ENCODE measurements around the gene WASHC3. TPM values are rescaled to one million over a fixed set of nuclear protein-coding genes. Genes with fewer than 3 reads are reported as not detected.

Gene WASHC3
- total and polyA plus RNA-seq, 2 experiments from 2014 or later, result 6.6 to 24.6 TPM

DNA sequence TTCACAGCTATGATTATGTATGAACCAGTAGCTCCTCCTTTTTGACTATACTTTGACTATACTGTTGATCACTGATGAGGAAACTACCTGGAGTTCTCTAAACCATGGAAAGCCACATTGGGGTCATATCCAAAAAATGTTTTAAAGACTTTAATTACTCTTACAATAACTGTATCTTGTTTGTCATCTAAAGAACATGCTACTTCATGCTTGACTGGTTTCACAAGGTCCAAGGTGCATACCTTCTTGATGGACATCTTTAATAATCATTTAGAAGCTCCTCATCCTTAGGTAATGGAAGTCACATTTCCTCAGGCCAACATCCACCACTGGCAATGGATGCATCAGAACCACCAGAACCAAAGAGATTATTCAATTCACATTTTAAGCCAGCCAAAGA is 29.9 kb downstream of the WASHC3 start:
- H2AFZ ChIP-seq, result no peak overlapping the region
- Mint-ChIP-seq H3K27ac (no peak overlapping the region), H3K9me3 (no peaks in the 10 kb centered on the region), H3K4me3 (no peak overlapping the region), H3K36me3 (ENCODE audit: low read depth) (no peaks in the 10 kb centered on the region), H3K27me3 (ENCODE audit: insufficient read depth, low read depth, poor library complexity) (no peaks in the 10 kb centered on the region), H3K4me1 (no peaks in the 10 kb centered on the region)
- H3F3A ChIP-seq (replicated peaks; ENCODE audit: low read depth), result no peaks in the 10 kb centered on the region
- ATAC-seq, result no peak
- H3K27me3 ChIP-seq (ENCODE audit: insufficient read depth), result no peaks in the 10 kb centered on the region
- no peak overlapping the region for H3K4me3 ChIP-seq
- H3K4me2 ChIP-seq, result no peak overlapping the region
- no peak overlapping the region for H3K27ac ChIP-seq (ENCODE audit: low read depth)
- H4K20me1 ChIP-seq (replicated peaks; ENCODE audit: insufficient read depth), result no peaks in the 10 kb centered on the region
- H3K9me2 ChIP-seq (ENCODE audit: insufficient read depth), result no peaks in the 10 kb centered on the region
- H3K36me3 ChIP-seq (ENCODE audit: insufficient read depth), result no peaks in the 10 kb centered on the region
- TF ChIP-seq POLR2AphosphoS5 (IDR thresholded peaks at IDR 0.05; ENCODE audit: low read depth) (no peak), NANOG (IDR thresholded peaks at IDR 0.05; ENCODE audit: borderline replicate concordance) (no peak), ZNF331 (CRISPR knock-in tag; IDR thresholded peaks at IDR 0.05; ENCODE audit: low read depth) (no peak), STAT1 (IDR thresholded peaks at IDR 0.05; ENCODE audit: unreplicated experiment) (no peak), JUNB (IDR thresholded peaks at IDR 0.05; ENCODE audit: unreplicated experiment) (no peak), EZH2phosphoT487 (IDR thresholded peaks at IDR 0.05; ENCODE audit: unreplicated experiment) (no peak), ZNF114 (CRISPR knock-in tag; IDR thresholded peaks at IDR 0.05) (no peak), EZH2 (IDR thresholded peaks at IDR 0.05; ENCODE audit: low read depth, unreplicated experiment) (no peak)
- TF ChIP-seq, protein P1, sequence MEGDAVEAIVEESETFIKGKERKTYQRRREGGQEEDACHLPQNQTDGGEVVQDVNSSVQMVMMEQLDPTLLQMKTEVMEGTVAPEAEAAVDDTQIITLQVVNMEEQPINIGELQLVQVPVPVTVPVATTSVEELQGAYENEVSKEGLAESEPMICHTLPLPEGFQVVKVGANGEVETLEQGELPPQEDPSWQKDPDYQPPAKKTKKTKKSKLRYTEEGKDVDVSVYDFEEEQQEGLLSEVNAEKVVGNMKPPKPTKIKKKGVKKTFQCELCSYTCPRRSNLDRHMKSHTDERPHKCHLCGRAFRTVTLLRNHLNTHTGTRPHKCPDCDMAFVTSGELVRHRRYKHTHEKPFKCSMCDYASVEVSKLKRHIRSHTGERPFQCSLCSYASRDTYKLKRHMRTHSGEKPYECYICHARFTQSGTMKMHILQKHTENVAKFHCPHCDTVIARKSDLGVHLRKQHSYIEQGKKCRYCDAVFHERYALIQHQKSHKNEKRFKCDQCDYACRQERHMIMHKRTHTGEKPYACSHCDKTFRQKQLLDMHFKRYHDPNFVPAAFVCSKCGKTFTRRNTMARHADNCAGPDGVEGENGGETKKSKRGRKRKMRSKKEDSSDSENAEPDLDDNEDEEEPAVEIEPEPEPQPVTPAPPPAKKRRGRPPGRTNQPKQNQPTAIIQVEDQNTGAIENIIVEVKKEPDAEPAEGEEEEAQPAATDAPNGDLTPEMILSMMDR (conservative IDR thresholded peaks at IDR 0.05; ENCODE audit: low read depth in 2 of 2), result no peak
- TF ChIP-seq, protein P2, sequence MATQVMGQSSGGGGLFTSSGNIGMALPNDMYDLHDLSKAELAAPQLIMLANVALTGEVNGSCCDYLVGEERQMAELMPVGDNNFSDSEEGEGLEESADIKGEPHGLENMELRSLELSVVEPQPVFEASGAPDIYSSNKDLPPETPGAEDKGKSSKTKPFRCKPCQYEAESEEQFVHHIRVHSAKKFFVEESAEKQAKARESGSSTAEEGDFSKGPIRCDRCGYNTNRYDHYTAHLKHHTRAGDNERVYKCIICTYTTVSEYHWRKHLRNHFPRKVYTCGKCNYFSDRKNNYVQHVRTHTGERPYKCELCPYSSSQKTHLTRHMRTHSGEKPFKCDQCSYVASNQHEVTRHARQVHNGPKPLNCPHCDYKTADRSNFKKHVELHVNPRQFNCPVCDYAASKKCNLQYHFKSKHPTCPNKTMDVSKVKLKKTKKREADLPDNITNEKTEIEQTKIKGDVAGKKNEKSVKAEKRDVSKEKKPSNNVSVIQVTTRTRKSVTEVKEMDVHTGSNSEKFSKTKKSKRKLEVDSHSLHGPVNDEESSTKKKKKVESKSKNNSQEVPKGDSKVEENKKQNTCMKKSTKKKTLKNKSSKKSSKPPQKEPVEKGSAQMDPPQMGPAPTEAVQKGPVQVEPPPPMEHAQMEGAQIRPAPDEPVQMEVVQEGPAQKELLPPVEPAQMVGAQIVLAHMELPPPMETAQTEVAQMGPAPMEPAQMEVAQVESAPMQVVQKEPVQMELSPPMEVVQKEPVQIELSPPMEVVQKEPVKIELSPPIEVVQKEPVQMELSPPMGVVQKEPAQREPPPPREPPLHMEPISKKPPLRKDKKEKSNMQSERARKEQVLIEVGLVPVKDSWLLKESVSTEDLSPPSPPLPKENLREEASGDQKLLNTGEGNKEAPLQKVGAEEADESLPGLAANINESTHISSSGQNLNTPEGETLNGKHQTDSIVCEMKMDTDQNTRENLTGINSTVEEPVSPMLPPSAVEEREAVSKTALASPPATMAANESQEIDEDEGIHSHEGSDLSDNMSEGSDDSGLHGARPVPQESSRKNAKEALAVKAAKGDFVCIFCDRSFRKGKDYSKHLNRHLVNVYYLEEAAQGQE (IDR thresholded peaks at IDR 0.05; ENCODE audit: unreplicated experiment), result no peak
- TF ChIP-seq, protein P3, sequence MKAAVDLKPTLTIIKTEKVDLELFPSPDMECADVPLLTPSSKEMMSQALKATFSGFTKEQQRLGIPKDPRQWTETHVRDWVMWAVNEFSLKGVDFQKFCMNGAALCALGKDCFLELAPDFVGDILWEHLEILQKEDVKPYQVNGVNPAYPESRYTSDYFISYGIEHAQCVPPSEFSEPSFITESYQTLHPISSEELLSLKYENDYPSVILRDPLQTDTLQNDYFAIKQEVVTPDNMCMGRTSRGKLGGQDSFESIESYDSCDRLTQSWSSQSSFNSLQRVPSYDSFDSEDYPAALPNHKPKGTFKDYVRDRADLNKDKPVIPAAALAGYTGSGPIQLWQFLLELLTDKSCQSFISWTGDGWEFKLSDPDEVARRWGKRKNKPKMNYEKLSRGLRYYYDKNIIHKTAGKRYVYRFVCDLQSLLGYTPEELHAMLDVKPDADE (IDR thresholded peaks at IDR 0.05), result no peak
- TF ChIP-seq, protein P4, sequence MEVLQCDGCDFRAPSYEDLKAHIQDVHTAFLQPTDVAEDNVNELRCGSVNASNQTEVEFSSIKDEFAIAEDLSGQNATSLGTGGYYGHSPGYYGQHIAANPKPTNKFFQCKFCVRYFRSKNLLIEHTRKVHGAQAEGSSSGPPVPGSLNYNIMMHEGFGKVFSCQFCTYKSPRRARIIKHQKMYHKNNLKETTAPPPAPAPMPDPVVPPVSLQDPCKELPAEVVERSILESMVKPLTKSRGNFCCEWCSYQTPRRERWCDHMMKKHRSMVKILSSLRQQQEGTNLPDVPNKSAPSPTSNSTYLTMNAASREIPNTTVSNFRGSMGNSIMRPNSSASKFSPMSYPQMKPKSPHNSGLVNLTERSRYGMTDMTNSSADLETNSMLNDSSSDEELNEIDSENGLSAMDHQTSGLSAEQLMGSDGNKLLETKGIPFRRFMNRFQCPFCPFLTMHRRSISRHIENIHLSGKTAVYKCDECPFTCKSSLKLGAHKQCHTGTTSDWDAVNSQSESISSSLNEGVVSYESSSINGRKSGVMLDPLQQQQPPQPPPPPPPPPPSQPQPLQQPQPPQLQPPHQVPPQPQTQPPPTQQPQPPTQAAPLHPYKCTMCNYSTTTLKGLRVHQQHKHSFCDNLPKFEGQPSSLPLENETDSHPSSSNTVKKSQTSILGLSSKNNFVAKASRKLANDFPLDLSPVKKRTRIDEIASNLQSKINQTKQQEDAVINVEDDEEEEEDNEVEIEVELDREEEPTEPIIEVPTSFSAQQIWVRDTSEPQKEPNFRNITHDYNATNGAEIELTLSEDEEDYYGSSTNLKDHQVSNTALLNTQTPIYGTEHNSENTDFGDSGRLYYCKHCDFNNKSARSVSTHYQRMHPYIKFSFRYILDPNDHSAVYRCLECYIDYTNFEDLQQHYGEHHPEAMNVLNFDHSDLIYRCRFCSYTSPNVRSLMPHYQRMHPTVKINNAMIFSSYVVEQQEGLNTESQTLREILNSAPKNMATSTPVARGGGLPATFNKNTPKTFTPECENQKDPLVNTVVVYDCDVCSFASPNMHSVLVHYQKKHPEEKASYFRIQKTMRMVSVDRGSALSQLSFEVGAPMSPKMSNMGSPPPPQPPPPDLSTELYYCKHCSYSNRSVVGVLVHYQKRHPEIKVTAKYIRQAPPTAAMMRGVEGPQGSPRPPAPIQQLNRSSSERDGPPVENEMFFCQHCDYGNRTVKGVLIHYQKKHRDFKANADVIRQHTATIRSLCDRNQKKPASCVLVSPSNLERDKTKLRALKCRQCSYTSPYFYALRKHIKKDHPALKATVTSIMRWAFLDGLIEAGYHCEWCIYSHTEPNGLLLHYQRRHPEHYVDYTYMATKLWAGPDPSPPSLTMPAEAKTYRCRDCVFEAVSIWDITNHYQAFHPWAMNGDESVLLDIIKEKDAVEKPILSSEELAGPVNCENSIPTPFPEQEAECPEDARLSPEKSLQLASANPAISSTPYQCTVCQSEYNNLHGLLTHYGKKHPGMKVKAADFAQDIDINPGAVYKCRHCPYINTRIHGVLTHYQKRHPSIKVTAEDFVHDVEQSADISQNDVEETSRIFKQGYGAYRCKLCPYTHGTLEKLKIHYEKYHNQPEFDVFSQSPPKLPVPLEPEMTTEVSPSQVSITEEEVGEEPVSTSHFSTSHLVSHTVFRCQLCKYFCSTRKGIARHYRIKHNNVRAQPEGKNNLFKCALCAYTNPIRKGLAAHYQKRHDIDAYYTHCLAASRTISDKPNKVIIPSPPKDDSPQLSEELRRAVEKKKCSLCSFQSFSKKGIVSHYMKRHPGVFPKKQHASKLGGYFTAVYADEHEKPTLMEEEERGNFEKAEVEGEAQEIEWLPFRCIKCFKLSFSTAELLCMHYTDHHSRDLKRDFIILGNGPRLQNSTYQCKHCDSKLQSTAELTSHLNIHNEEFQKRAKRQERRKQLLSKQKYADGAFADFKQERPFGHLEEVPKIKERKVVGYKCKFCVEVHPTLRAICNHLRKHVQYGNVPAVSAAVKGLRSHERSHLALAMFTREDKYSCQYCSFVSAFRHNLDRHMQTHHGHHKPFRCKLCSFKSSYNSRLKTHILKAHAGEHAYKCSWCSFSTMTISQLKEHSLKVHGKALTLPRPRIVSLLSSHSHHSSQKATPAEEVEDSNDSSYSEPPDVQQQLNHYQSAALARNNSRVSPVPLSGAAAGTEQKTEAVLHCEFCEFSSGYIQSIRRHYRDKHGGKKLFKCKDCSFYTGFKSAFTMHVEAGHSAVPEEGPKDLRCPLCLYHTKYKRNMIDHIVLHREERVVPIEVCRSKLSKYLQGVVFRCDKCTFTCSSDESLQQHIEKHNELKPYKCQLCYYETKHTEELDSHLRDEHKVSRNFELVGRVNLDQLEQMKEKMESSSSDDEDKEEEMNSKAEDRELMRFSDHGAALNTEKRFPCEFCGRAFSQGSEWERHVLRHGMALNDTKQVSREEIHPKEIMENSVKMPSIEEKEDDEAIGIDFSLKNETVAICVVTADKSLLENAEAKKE (CRISPR knock-in tag; IDR thresholded peaks at IDR 0.05), result no peak
- H3K79me2 ChIP-seq (replicated peaks; ENCODE audit: insufficient read depth), result no peaks in the 10 kb centered on the region
- H3K4me1 ChIP-seq (ENCODE audit: insufficient read depth), result no peaks in the 10 kb centered on the region
- DNase-seq (ENCODE audit: low spot score), result no peak
